ENCODE data around the gene ERAP2. TPM values are rescaled to one million over a fixed set of nuclear protein-coding genes. Genes with fewer than 3 reads are reported as not detected.

Gene ERAP2
- total RNA-seq, 1 experiment from 2014 or later: 15.5 TPM

DNA sequence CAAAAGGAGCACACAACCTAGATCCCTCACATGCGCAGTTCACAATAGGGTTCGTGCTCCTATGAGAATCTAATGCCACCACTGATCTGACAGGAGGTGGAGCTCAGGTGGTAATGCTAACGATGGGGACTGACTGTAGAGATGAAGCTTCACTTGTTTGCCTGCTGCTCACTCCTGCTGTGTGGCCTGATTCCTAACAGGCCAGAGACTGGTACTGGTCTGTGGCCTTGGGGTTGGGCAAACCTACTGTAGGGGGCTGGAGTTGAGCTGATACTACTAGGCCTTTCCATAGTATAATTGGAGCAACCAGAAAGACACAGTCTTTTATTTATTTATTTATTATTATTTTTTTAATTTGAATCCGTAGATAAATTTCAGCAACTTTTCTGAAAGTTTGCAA is 64.8 kb downstream of the ERAP2 start:
- BruUV-seq (replicated peaks): no TSS peak
- H3K4me3 ChIP-seq (ENCODE audit: low read depth in 2 of 2, low read length in 2 of 2): no peak overlapping the region
- H3K9me3 ChIP-seq (ENCODE audit: control insufficient read depth, insufficient read depth, low read depth, low read length): no peaks in the 10 kb centered on the region
- ATAC-seq (no peak), DNase-seq (ENCODE audit: low read depth, low spot score) (no peak)
- peaks cover 12% of the 10 kb centered on the region for H3K4me1 ChIP-seq (ENCODE audit: control insufficient read depth, insufficient read depth, low read length)
- H3K36me3 ChIP-seq (ENCODE audit: control insufficient read depth, insufficient read depth, low read length): peaks cover 2% of the 10 kb centered on the region
- ChIA-PET POLR2A (no interaction called here), CTCF (no interaction called here)
- H3K27me3 ChIP-seq (ENCODE audit: control insufficient read depth, insufficient read depth, low read length): no peaks in the 10 kb centered on the region
- TF ChIP-seq, protein P1, sequence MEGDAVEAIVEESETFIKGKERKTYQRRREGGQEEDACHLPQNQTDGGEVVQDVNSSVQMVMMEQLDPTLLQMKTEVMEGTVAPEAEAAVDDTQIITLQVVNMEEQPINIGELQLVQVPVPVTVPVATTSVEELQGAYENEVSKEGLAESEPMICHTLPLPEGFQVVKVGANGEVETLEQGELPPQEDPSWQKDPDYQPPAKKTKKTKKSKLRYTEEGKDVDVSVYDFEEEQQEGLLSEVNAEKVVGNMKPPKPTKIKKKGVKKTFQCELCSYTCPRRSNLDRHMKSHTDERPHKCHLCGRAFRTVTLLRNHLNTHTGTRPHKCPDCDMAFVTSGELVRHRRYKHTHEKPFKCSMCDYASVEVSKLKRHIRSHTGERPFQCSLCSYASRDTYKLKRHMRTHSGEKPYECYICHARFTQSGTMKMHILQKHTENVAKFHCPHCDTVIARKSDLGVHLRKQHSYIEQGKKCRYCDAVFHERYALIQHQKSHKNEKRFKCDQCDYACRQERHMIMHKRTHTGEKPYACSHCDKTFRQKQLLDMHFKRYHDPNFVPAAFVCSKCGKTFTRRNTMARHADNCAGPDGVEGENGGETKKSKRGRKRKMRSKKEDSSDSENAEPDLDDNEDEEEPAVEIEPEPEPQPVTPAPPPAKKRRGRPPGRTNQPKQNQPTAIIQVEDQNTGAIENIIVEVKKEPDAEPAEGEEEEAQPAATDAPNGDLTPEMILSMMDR (IDR thresholded peaks at IDR 0.05): no peak
- no peak for TF ChIP-seq POLR2AphosphoS5 (IDR thresholded peaks at IDR 0.05; ENCODE audit: low read depth, low read length)
- no peak for TF ChIP-seq TCF7L2 (IDR thresholded peaks at IDR 0.05; ENCODE audit: low read depth, low read length)
- no peak for TF ChIP-seq SIN3A (IDR thresholded peaks at IDR 0.05; ENCODE audit: borderline replicate concordance, insufficient read depth, low read depth, low read length)
- TF ChIP-seq, protein P2, sequence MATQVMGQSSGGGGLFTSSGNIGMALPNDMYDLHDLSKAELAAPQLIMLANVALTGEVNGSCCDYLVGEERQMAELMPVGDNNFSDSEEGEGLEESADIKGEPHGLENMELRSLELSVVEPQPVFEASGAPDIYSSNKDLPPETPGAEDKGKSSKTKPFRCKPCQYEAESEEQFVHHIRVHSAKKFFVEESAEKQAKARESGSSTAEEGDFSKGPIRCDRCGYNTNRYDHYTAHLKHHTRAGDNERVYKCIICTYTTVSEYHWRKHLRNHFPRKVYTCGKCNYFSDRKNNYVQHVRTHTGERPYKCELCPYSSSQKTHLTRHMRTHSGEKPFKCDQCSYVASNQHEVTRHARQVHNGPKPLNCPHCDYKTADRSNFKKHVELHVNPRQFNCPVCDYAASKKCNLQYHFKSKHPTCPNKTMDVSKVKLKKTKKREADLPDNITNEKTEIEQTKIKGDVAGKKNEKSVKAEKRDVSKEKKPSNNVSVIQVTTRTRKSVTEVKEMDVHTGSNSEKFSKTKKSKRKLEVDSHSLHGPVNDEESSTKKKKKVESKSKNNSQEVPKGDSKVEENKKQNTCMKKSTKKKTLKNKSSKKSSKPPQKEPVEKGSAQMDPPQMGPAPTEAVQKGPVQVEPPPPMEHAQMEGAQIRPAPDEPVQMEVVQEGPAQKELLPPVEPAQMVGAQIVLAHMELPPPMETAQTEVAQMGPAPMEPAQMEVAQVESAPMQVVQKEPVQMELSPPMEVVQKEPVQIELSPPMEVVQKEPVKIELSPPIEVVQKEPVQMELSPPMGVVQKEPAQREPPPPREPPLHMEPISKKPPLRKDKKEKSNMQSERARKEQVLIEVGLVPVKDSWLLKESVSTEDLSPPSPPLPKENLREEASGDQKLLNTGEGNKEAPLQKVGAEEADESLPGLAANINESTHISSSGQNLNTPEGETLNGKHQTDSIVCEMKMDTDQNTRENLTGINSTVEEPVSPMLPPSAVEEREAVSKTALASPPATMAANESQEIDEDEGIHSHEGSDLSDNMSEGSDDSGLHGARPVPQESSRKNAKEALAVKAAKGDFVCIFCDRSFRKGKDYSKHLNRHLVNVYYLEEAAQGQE (IDR thresholded peaks at IDR 0.05; ENCODE audit: insufficient read depth in 1 of 2, low read depth in 2 of 2, low read length in 1 of 2): no peak
- intact Hi-C loops (cut with micrococcal nuclease; ENCODE audit: unreplicated experiment) (no loop called here), in situ Hi-C loops (cut with HindIII; ENCODE audit: low pct_unique_long_range_greater_than_20kb, low sequenced_read_pairs) (no loop called here)
- H3K27ac ChIP-seq (ENCODE audit: low read length): no peak overlapping the region

DNA sequence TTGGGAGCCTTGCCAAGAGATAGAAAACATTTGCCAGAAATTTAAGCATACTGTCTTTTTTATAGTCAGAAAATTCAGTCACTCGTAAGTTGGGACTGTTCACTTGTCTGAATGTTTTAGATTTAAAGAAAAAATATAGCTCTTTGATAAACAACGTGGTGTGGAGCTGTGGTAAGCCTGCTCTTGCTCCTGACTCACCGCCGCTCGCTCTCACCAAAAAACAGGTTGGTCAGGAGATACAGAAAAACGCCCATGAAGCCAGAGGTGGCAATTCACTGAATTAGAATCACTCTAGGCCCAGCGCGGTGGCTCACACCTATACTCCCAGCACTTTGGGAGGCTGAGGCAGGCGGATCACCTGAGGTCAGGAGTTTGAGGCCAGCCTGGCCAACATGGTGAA is 65.8 kb downstream of the ERAP2 start:
- ChIA-PET CTCF (no interaction called here), POLR2A (no interaction called here)
- ATAC-seq (no peak), DNase-seq (ENCODE audit: low read depth, low spot score) (no peak)
- Histone ChIP-seq H3K4me1 (ENCODE audit: control insufficient read depth, insufficient read depth, low read length) (peaks cover 12% of the 10 kb centered on the region), H3K9me3 (ENCODE audit: control insufficient read depth, insufficient read depth, low read depth, low read length) (no peaks in the 10 kb centered on the region), H3K27me3 (ENCODE audit: control insufficient read depth, insufficient read depth, low read length) (no peaks in the 10 kb centered on the region), H3K4me3 (ENCODE audit: low read depth in 2 of 2, low read length in 2 of 2) (no peak overlapping the region), H3K36me3 (ENCODE audit: control insufficient read depth, insufficient read depth, low read length) (peaks cover 2% of the 10 kb centered on the region; the same call in 1 of the 2 replicates), H3K27ac (ENCODE audit: low read length) (no peak overlapping the region)
- no TSS peak for BruUV-seq (replicated peaks)
- in situ Hi-C loops (cut with HindIII; ENCODE audit: low pct_unique_long_range_greater_than_20kb, low sequenced_read_pairs): no loop called here
- intact Hi-C loops (cut with micrococcal nuclease; ENCODE audit: unreplicated experiment): no loop called here
- TF ChIP-seq TCF7L2 (IDR thresholded peaks at IDR 0.05; ENCODE audit: low read depth, low read length) (no peak), POLR2AphosphoS5 (IDR thresholded peaks at IDR 0.05; ENCODE audit: low read depth, low read length) (no peak), SIN3A (IDR thresholded peaks at IDR 0.05; ENCODE audit: borderline replicate concordance, insufficient read depth, low read depth, low read length) (no peak)
- TF ChIP-seq, protein P1 (IDR thresholded peaks at IDR 0.05): no peak
- TF ChIP-seq, protein P2 (IDR thresholded peaks at IDR 0.05; ENCODE audit: insufficient read depth in 1 of 2, low read depth in 2 of 2, low read length in 1 of 2): no peak
